IMR-90 (cell line): Measurements from ENCODE around the gene MTG1. TPM values are rescaled to one million over a fixed set of nuclear protein-coding genes. Genes with fewer than 3 reads are reported as not detected.
A peak's percentile ranks its signal among the peaks of the same experiment; 100 is the strongest.

Experiments
- ATAC-seq: fragments of 200-7000 bp; cut with Tn5 transposase; 2 replicates; pipeline ENCODE4 v1.9.1; 2020; ENCODE audit warnings: low read depth, mild to moderate bottlenecking, moderate library complexity
- BruUV-seq: library from RNA; stranded (reverse); fragments of 400-500 nt; replicated peaks from 2 replicates; lab custom pipeline; 2021; lab: Mats Ljungman, UMichigan
- CTCF ChIA-PET: fragments of 300-600 bp; formaldehyde crosslinking; extraction: SDS; loops from one replicate; lab custom pipeline; 2021; ENCODE audit warnings: antibody characterized with exemption; lab: Yijun Ruan, JAX
- POLR2A ChIA-PET: fragments of 300-600 bp; sonication (Branson Sonifier 250); formaldehyde crosslinking; loops from one replicate; lab custom pipeline; 2022; ENCODE audit warnings: antibody characterized with exemption; ENCODE audit not compliant: unreplicated experiment; lab: Charles Lee
- DNase-seq: peaks from one replicate; pipeline ENCODE4 v3.0.0; 2013
- H2AFZ ChIP-seq: replicated peaks from 2 replicates; pipeline ENCODE3; 2013; ENCODE audit warnings: low read length, mild to moderate bottlenecking; ENCODE audit not compliant: poor library complexity
- H2AK5ac ChIP-seq: 2 replicates; pipeline ENCODE4 v1.6.1; 2013; ENCODE audit warnings: low read depth, low read length, inconsistent platforms
- H2AK9ac ChIP-seq: replicated peaks from 2 replicates; pipeline ENCODE3; 2013; ENCODE audit warnings: mild to moderate bottlenecking, low read depth, low read length, moderate library complexity; ENCODE audit not compliant: poor library complexity
- H2BK120ac ChIP-seq: 2 replicates; pipeline ENCODE4 v1.6.1; 2013; ENCODE audit warnings: low read depth, low read length, inconsistent platforms
- H2BK15ac ChIP-seq: 3 replicates; pipeline ENCODE4 v1.6.1; 2013; ENCODE audit warnings: low read depth, low read length, inconsistent platforms
- H2BK20ac ChIP-seq: 2 replicates; pipeline ENCODE4 v1.6.1; 2013; ENCODE audit warnings: low read depth, mild to moderate bottlenecking, inconsistent platforms, low read length, moderate library complexity
- H2BK5ac ChIP-seq: 2 replicates; pipeline ENCODE4 v1.6.1; 2013; ENCODE audit warnings: mild to moderate bottlenecking, low read depth, low read length, inconsistent platforms; ENCODE audit not compliant: poor library complexity, severe bottlenecking
- H3K14ac ChIP-seq: replicated peaks from 2 replicates; pipeline ENCODE4 v1.6.1; 2013; ENCODE audit warnings: low read depth, low read length, inconsistent platforms
- H3K18ac ChIP-seq: 2 replicates; pipeline ENCODE4 v1.6.1; 2013; ENCODE audit warnings: low read depth, low read length, control low read depth
- H3K23ac ChIP-seq: 2 replicates; pipeline ENCODE4 v1.6.1; 2013; ENCODE audit warnings: low read depth, low read length, inconsistent platforms
- H3K27ac ChIP-seq: 2 replicates; pipeline ENCODE4 v1.5.1; 2013; ENCODE audit warnings: mild to moderate bottlenecking, control low read depth, low read length; ENCODE audit not compliant: insufficient read depth
- H3K27me3 ChIP-seq: 2 replicates; pipeline ENCODE4 v1.6.1; 2013; ENCODE audit warnings: low read length; ENCODE audit not compliant: control insufficient read depth, insufficient read depth
- H3K36me3 ChIP-seq: 2 replicates; pipeline ENCODE4 v1.6.1; 2013; ENCODE audit warnings: low read length, mixed read lengths; ENCODE audit not compliant: control insufficient read depth, insufficient read depth
- H3K4ac ChIP-seq: 2 replicates; pipeline ENCODE4 v1.6.1; 2013; ENCODE audit warnings: low read depth, low read length, inconsistent platforms
- H3K4me1 ChIP-seq: 2 replicates; pipeline ENCODE4 v1.6.1; 2013; ENCODE audit warnings: low read length, mixed read lengths; ENCODE audit not compliant: control insufficient read depth, insufficient read depth
- H3K4me2 ChIP-seq: 2 replicates; pipeline ENCODE4 v1.6.1; 2013; ENCODE audit warnings: low read depth, mild to moderate bottlenecking, control low read depth, low read length, moderate library complexity
- H3K4me3 ChIP-seq: 2 replicates; pipeline ENCODE4 v1.5.1; 2013; ENCODE audit warnings: low read depth, mild to moderate bottlenecking, control low read depth, low read length, moderate library complexity; ENCODE audit not compliant: insufficient read depth
- H3K56ac ChIP-seq: 2 replicates; pipeline ENCODE4 v1.6.1; 2013; ENCODE audit warnings: low read length, inconsistent platforms; ENCODE audit not compliant: insufficient read depth; ENCODE audit errors: extremely low read depth
- H3K79me1 ChIP-seq, 2 experiments: 2 replicates each; pipeline ENCODE4 v1.6.1; 2013; ENCODE audit warnings: low read length in 2 of 2, inconsistent platforms in 1 of 2, low read depth in 1 of 2
- H3K9ac ChIP-seq: 2 replicates; pipeline ENCODE4 v1.6.1; 2013; ENCODE audit warnings: low read depth, low read length, control low read depth
- H3K9me1 ChIP-seq: 2 replicates; pipeline ENCODE4 v1.6.1; 2013; ENCODE audit warnings: low read length, inconsistent platforms; ENCODE audit not compliant: insufficient read depth
- H3K9me3 ChIP-seq: 2 replicates; pipeline ENCODE4 v1.6.1; 2013; ENCODE audit warnings: low read length; ENCODE audit not compliant: control insufficient read depth, insufficient read depth
- H4K20me1 ChIP-seq: 2 replicates; pipeline ENCODE4 v1.6.1; 2013; ENCODE audit warnings: low read length, inconsistent platforms; ENCODE audit not compliant: insufficient read depth
- H4K5ac ChIP-seq: 2 replicates; pipeline ENCODE4 v1.6.1; 2013; ENCODE audit warnings: mild to moderate bottlenecking, low read depth, low read length, control low read depth
- H4K8ac ChIP-seq, 2 experiments: 2 replicates each; pipeline ENCODE4 v1.6.1; 2013; ENCODE audit warnings: low read depth in 2 of 2, low read length in 2 of 2, control low read depth in 1 of 2, inconsistent platforms in 1 of 2
- H4K91ac ChIP-seq: 2 replicates; pipeline ENCODE4 v1.6.1; 2013; ENCODE audit warnings: low read depth, low read length, inconsistent platforms; ENCODE audit not compliant: insufficient read depth
- BHLHE40 ChIP-seq: fragments of 150-350 bp; IDR thresholded peaks from 2 replicates; pipeline ENCODE4 v1.6.1; 2016; ENCODE audit warnings: mild to moderate bottlenecking, low read depth, low read length
- CEBPB ChIP-seq: IDR thresholded peaks from 2 replicates; pipeline ENCODE4 v1.6.1; 2012; ENCODE audit warnings: low read depth, low read length, improper control_type of control experiment
- CHD1 ChIP-seq: IDR thresholded peaks from 2 replicates; pipeline ENCODE4 v1.6.1; 2012; ENCODE audit warnings: low read depth, low read length, improper control_type of control experiment
- FOS ChIP-seq: fragments of 150-350 bp; IDR thresholded peaks from 2 replicates; pipeline ENCODE4 v1.6.1; 2016; ENCODE audit warnings: low read depth, low read length
- MAFK ChIP-seq: IDR thresholded peaks from 2 replicates; pipeline ENCODE4 v1.6.1; 2012; ENCODE audit warnings: low read depth, low read length, improper control_type of control experiment
- MAZ ChIP-seq: IDR thresholded peaks from 2 replicates; pipeline ENCODE4 v1.6.1; 2012; ENCODE audit warnings: low read depth, mild to moderate bottlenecking, low read length, improper control_type of control experiment, moderate library complexity, borderline replicate concordance
- POLR2A ChIP-seq: IDR thresholded peaks from 2 replicates; pipeline ENCODE4 v1.6.1; 2012; ENCODE audit warnings: mild to moderate bottlenecking, low read depth, low read length
- RCOR1 ChIP-seq: IDR thresholded peaks from 2 replicates; pipeline ENCODE4 v1.6.1; 2012; ENCODE audit warnings: mild to moderate bottlenecking, low read length, improper control_type of control experiment; ENCODE audit not compliant: insufficient replicate concordance
- RFX5 ChIP-seq: IDR thresholded peaks from 2 replicates; pipeline ENCODE4 v1.8.0; 2012; ENCODE audit warnings: low read depth, mild to moderate bottlenecking, low read length, moderate library complexity
- SMC3 ChIP-seq: fragments of 150-350 bp; IDR thresholded peaks from 2 replicates; pipeline ENCODE4 v1.6.1; 2016; ENCODE audit warnings: low read depth, mild to moderate bottlenecking, antibody characterized with exemption, low read length, moderate library complexity
- WGBS, 2 experiments: methylation state at CpG; one replicate each; pipeline versions ENCODE4 v1.1.5 to v1.1.7; 2013; ENCODE audit warnings: missing lambda C conversion rate in 2 of 2; ENCODE audit not compliant: insufficient read length in 1 of 2; ENCODE audit errors: extremely low coverage in 2 of 2; 5-methylcytosine and 5-hydroxymethylcytosine counted together
- dilution Hi-C: fragments of 300-500 bp; cut with HindIII; formaldehyde crosslinking; loops from one replicate; pipeline ENCODE4 v1.14.3; 2018; ENCODE audit warnings: low sequenced_read_pairs; ENCODE audit not compliant: unreplicated experiment
- in situ Hi-C: fragments of 300-500 bp; cut with MboI; formaldehyde crosslinking; loops from 3 replicates; pipeline ENCODE4 v1.14.3; 2019; ENCODE audit warnings: low sequenced_read_pairs, inconsistent platforms, mixed read lengths
- intact Hi-C: fragments of 100-400 bp; cut with micrococcal nuclease; formaldehyde crosslinking; loops from 2 replicates; pipeline ENCODE4 v1.10.0; 2022
- polyA plus RNA-seq, 3 experiments: library from polyadenylated mRNA; depleted of rRNA; stranded (reverse); fragments of >200 nt; gene quantifications; 2 replicates each; pipeline ENCODE4 v1.2.3, GENCODE V29; 2012; ENCODE audit warnings: low replicate concordance in 1 of 3
- total RNA-seq: library from RNA; depleted of rRNA; stranded (reverse); fragments of >200 nt; gene quantifications from 2 replicates; pipeline ENCODE4 v1.2.3, GENCODE V29; 2012
- TF ChIP-seq, protein P1 (sequence below): conservative IDR thresholded peaks from 2 replicates; pipeline ENCODE4 v1.5.1; 2012; ENCODE audit warnings: mild to moderate bottlenecking, low read depth, low read length, improper control_type of control experiment
- TF ChIP-seq, protein P2 (sequence below): fragments of 150-350 bp; IDR thresholded peaks from 2 replicates; pipeline ENCODE4 v1.6.1; 2016; ENCODE audit warnings: low read depth, mild to moderate bottlenecking, low read length, moderate library complexity, borderline replicate concordance

The MTG1 gene
- total and polyA plus RNA-seq, 2 of the 4 experiments (the other 2 are of a cell fraction), result 38.5 to 64.8 TPM

- peaks cover 6 to 12% of the 10 kb centered on the region in 2 experiments; a peak in 3 of 4 replicates for H3K79me1 ChIP-seq
- no peak overlapping the region for H2BK120ac ChIP-seq
- no peak overlapping the region for H4K91ac ChIP-seq
- no peak overlapping the region for H2AK5ac ChIP-seq
- H3K23ac ChIP-seq, result no peak overlapping the region
- ChIA-PET CTCF (no interaction called here), POLR2A (no interaction called here)
- H3K36me3 ChIP-seq, result peaks cover 37% of the 10 kb centered on the region
- BruUV-seq, result no TSS peak
- H2AK9ac ChIP-seq, result peak overlapping the region; percentile 28
- no peak overlapping the region for H3K56ac ChIP-seq
- no peak overlapping the region for H3K14ac ChIP-seq
- H4K8ac ChIP-seq, result no peak overlapping the region
- TF ChIP-seq, protein P1, sequence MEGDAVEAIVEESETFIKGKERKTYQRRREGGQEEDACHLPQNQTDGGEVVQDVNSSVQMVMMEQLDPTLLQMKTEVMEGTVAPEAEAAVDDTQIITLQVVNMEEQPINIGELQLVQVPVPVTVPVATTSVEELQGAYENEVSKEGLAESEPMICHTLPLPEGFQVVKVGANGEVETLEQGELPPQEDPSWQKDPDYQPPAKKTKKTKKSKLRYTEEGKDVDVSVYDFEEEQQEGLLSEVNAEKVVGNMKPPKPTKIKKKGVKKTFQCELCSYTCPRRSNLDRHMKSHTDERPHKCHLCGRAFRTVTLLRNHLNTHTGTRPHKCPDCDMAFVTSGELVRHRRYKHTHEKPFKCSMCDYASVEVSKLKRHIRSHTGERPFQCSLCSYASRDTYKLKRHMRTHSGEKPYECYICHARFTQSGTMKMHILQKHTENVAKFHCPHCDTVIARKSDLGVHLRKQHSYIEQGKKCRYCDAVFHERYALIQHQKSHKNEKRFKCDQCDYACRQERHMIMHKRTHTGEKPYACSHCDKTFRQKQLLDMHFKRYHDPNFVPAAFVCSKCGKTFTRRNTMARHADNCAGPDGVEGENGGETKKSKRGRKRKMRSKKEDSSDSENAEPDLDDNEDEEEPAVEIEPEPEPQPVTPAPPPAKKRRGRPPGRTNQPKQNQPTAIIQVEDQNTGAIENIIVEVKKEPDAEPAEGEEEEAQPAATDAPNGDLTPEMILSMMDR, result no peak
- TF ChIP-seq FOS (no peak), RCOR1 (no peak), BHLHE40 (no peak), CHD1 (no peak), SMC3 (no peak), POLR2A (no peak), MAFK (no peak), RFX5 (no peak), MAZ (no peak), CEBPB (no peak)
- TF ChIP-seq, protein P2, sequence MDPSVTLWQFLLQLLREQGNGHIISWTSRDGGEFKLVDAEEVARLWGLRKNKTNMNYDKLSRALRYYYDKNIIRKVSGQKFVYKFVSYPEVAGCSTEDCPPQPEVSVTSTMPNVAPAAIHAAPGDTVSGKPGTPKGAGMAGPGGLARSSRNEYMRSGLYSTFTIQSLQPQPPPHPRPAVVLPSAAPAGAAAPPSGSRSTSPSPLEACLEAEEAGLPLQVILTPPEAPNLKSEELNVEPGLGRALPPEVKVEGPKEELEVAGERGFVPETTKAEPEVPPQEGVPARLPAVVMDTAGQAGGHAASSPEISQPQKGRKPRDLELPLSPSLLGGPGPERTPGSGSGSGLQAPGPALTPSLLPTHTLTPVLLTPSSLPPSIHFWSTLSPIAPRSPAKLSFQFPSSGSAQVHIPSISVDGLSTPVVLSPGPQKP, result no peak
- no peak overlapping the region for H3K4me2 ChIP-seq
- no peak overlapping the region for H4K5ac ChIP-seq
- no peak overlapping the region for H3K27ac ChIP-seq
- no peaks in the 10 kb centered on the region for H3K9me3 ChIP-seq
- no peaks in the 10 kb centered on the region for H4K20me1 ChIP-seq
- dilution Hi-C loops (no loop called here), in situ Hi-C loops (no loop called here), intact Hi-C loops (loop anchor here (10.0 kb wide), 1 partner anchor 45 kb away; no protein-coding TSS in a partner anchor)
- no peak overlapping the region for H2AFZ ChIP-seq
- peaks cover 4% of the 10 kb centered on the region; the same call in 1 of the 2 replicates for H3K4me1 ChIP-seq
- H2BK15ac ChIP-seq, result no peak overlapping the region
- H3K18ac ChIP-seq, result no peak overlapping the region
- no peaks in the 10 kb centered on the region for H3K27me3 ChIP-seq
- H3K9me1 ChIP-seq, result no peaks in the 10 kb centered on the region
- ATAC-seq, result no peak
- no peak overlapping the region for H2BK20ac ChIP-seq
- DNase-seq, result no peak
- H2BK5ac ChIP-seq, result no peak overlapping the region
- H3K4ac ChIP-seq, result no peak overlapping the region
- H3K4me3 ChIP-seq, result no peak overlapping the region
- no peak overlapping the region for H3K9ac ChIP-seq
- WGBS, 2 experiments, result 93% methylated on average over 17 of the region's 24 CpGs; no CpG with 5 or more reads in 1 of the 2 experiments
These were observed 23.7 kb upstream of the MTG1 start for GRCh38 chr10:133370030-133370786.
